H1 (cell line): ENCODE results near the gene TBC1D22B. TPM values are rescaled to one million over a fixed set of nuclear protein-coding genes. Genes with fewer than 3 reads are reported as not detected.

Source experiments
- CTCF ChIA-PET: fragments of 300-600 bp; sonication (Branson Sonifier 250); formaldehyde crosslinking; loops from one replicate; lab custom pipeline; 2021; ENCODE audit not compliant: partially characterized antibody; lab: Charles Lee
- POLR2A ChIA-PET: fragments of 300-600 bp; sonication (Branson Sonifier 250); formaldehyde crosslinking; loops from one replicate; lab custom pipeline; 2021; ENCODE audit warnings: inconsistent platforms; ENCODE audit not compliant: partially characterized antibody; lab: Charles Lee
- DNase-seq, 2 experiments: peaks; one replicate each; pipeline versions ENCODE4 v3.0.0 to v3.0.0-alpha.2; 2010 to 2022; ENCODE audit warnings: low spot score in 2 of 2, low read depth in 1 of 2, mixed read lengths in 1 of 2
- FAIRE-seq: peaks from 2 replicates; lab custom pipeline; 2011; peaks lifted over from hg19 to GRCh38; lab: Jason Lieb, UNC
- H2AFZ ChIP-seq: 2 replicates; pipeline ENCODE4 v1.8.1; 2012; ENCODE audit warnings: low read length, inconsistent platforms
- H2AK5ac ChIP-seq: 2 replicates; pipeline ENCODE4 v1.6.1; 2013; ENCODE audit warnings: low read depth, low read length
- H2BK120ac ChIP-seq: replicated peaks from 2 replicates; pipeline ENCODE3; 2013; ENCODE audit warnings: low read depth, low read length, inconsistent platforms
- H2BK12ac ChIP-seq: 2 replicates; pipeline ENCODE4 v1.6.1; 2013; ENCODE audit warnings: low read depth, low read length
- H2BK15ac ChIP-seq: 2 replicates; pipeline ENCODE4 v1.6.1; 2013; ENCODE audit warnings: low read length
- H2BK20ac ChIP-seq: 2 replicates; pipeline ENCODE4 v1.6.1; 2013; ENCODE audit warnings: low read length
- H2BK5ac ChIP-seq: 2 replicates; pipeline ENCODE4 v1.6.1; 2013; ENCODE audit warnings: low read depth, low read length
- H3K14ac ChIP-seq: 2 replicates; pipeline ENCODE4 v1.6.1; 2013; ENCODE audit warnings: inconsistent platforms; ENCODE audit not compliant: insufficient read length
- H3K18ac ChIP-seq: 2 replicates; pipeline ENCODE4 v1.6.1; 2013; ENCODE audit warnings: low read length; ENCODE audit errors: extremely low read depth
- H3K23ac ChIP-seq: 2 replicates; pipeline ENCODE4 v1.6.1; 2013; ENCODE audit warnings: inconsistent platforms; ENCODE audit not compliant: insufficient read length
- H3K23me2 ChIP-seq: 2 replicates; pipeline ENCODE4 v1.6.1; 2013; ENCODE audit warnings: low read depth, low read length
- H3K27ac ChIP-seq: 2 replicates; pipeline ENCODE4 v1.6.1; 2011; ENCODE audit warnings: low read depth, low read length, inconsistent platforms
- H3K27me3 ChIP-seq, 4 experiments: replicated peaks in 1 of 4; 1 replicate in 1 of 4; 2 replicates in 3 of 4; pipeline versions ENCODE4 v1.6.1 to v1.8.1; 2011 to 2013; ENCODE audit warnings: low read length in 3 of 4, mild to moderate bottlenecking in 3 of 4, inconsistent platforms in 2 of 4, mixed read lengths in 2 of 4, moderate library complexity in 1 of 4; ENCODE audit not compliant: control insufficient read depth in 3 of 4, insufficient read depth in 3 of 4; ENCODE audit errors: extremely low read depth in 1 of 4
- H3K36me3 ChIP-seq, 4 experiments: 2 replicates each; pipeline versions ENCODE4 v1.6.1 to v1.8.1; 2011 to 2013; ENCODE audit warnings: mild to moderate bottlenecking in 4 of 4, low read length in 3 of 4, moderate library complexity in 2 of 4, control low read depth in 1 of 4, inconsistent platforms in 1 of 4; ENCODE audit not compliant: insufficient read depth in 4 of 4, control insufficient read depth in 2 of 4
- H3K4ac ChIP-seq: replicated peaks from 2 replicates; pipeline ENCODE3; 2013; ENCODE audit warnings: low read length, low read depth, mixed read lengths, inconsistent platforms; ENCODE audit not compliant: insufficient read length
- H3K4me1 ChIP-seq, 4 experiments: replicated peaks in 1 of 4; 1 replicate in 1 of 4; 2 replicates in 3 of 4; pipeline versions ENCODE4 v1.6.1 to v1.8.1; 2011 to 2013; ENCODE audit warnings: low read length in 3 of 4, inconsistent platforms in 2 of 4, mixed read lengths in 1 of 4; ENCODE audit not compliant: insufficient read depth in 4 of 4, control insufficient read depth in 3 of 4
- H3K4me2 ChIP-seq, 2 experiments: 2 replicates each; pipeline versions ENCODE4 v1.6.1 to v1.8.1; 2011 to 2013; ENCODE audit warnings: low read depth in 2 of 2, low read length in 2 of 2, control low read depth in 1 of 2, inconsistent platforms in 1 of 2, mild to moderate bottlenecking in 1 of 2; ENCODE audit not compliant: insufficient read depth in 1 of 2
- H3K4me3 ChIP-seq, 4 experiments: fragments of 200-600, 300-600 bp in 1 of 4; sonication (generic), shearing (Covaris generic), sonication (Bioruptor Twin) in 1 of 4; 2 replicates each; pipeline versions ENCODE4 v1.5.1 to v1.8.1; 2011 to 2016; ENCODE audit warnings: low read length in 4 of 4, low read depth in 3 of 4, control low read depth in 2 of 4, inconsistent platforms in 2 of 4, mild to moderate bottlenecking in 2 of 4, mixed read lengths in 1 of 4, moderate library complexity in 1 of 4; ENCODE audit not compliant: insufficient read depth in 2 of 4; ENCODE audit errors: extremely low read depth in 1 of 4
- H3K56ac ChIP-seq: replicated peaks from 2 replicates; pipeline ENCODE3; 2013; ENCODE audit warnings: low read depth, mild to moderate bottlenecking, mixed read lengths, low read length, inconsistent platforms; ENCODE audit not compliant: insufficient read length
- H3K79me1 ChIP-seq: 2 replicates; pipeline ENCODE4 v1.6.1; 2013; ENCODE audit warnings: low read depth, low read length, control low read depth
- H3K79me2 ChIP-seq, 2 experiments: 2 replicates each; pipeline versions ENCODE4 v1.6.1 to v1.8.1; 2012 to 2013; ENCODE audit warnings: low read length in 2 of 2, mild to moderate bottlenecking in 2 of 2, inconsistent platforms in 1 of 2; ENCODE audit not compliant: insufficient read depth in 2 of 2, control insufficient read depth in 1 of 2
- H3K9ac ChIP-seq, 4 experiments: replicated peaks in 1 of 4; 1 replicate in 1 of 4; 2 replicates in 3 of 4; pipeline versions ENCODE4 v1.6.1 to v1.8.1; 2011 to 2013; ENCODE audit warnings: low read depth in 3 of 4, low read length in 3 of 4, control low read depth in 2 of 4, mild to moderate bottlenecking in 2 of 4, moderate library complexity in 2 of 4, inconsistent platforms in 1 of 4; ENCODE audit errors: extremely low read depth in 1 of 4
- H3K9me3 ChIP-seq, 2 experiments: 2 replicates each; pipeline versions ENCODE4 v1.6.1 to v1.8.1; 2012 to 2013; ENCODE audit warnings: mild to moderate bottlenecking in 2 of 2, moderate library complexity in 2 of 2, control low read depth in 1 of 2, inconsistent platforms in 1 of 2, low read depth in 1 of 2, low read length in 1 of 2, mixed read lengths in 1 of 2; ENCODE audit not compliant: insufficient read depth in 2 of 2
- H4K20me1 ChIP-seq, 2 experiments: replicated peaks in 1 of 2; 2 replicates each; pipeline versions ENCODE3 to v1.8.1; 2011 to 2013; ENCODE audit warnings: inconsistent platforms in 2 of 2, low read length in 2 of 2, mild to moderate bottlenecking in 1 of 2; ENCODE audit not compliant: insufficient read depth in 2 of 2, control insufficient read depth in 1 of 2
- H4K5ac ChIP-seq: 2 replicates; pipeline ENCODE4 v1.6.1; 2013; ENCODE audit warnings: low read length, low read depth, mixed read lengths, inconsistent platforms; ENCODE audit not compliant: insufficient read length
- H4K8ac ChIP-seq: 2 replicates; pipeline ENCODE4 v1.8.0; 2013; ENCODE audit warnings: mild to moderate bottlenecking, moderate library complexity, low read length, inconsistent platforms; ENCODE audit not compliant: insufficient read depth; ENCODE audit errors: extremely low read depth
- H4K91ac ChIP-seq: replicated peaks from 2 replicates; pipeline ENCODE3; 2013; ENCODE audit warnings: low read length, mixed read lengths, inconsistent platforms; ENCODE audit not compliant: insufficient read length
- BRCA1 ChIP-seq: IDR thresholded peaks from 2 replicates; pipeline ENCODE4 v1.6.1; 2012; ENCODE audit warnings: low read depth, low read length, improper control_type of control experiment
- RAD21 ChIP-seq, 2 experiments: IDR thresholded peaks in 1 of 2; conservative IDR thresholded peaks in 1 of 2; 2 replicates each; pipeline ENCODE4 v1.6.1; 2011; ENCODE audit warnings: low read depth in 2 of 2, low read length in 2 of 2, improper control_type of control experiment in 1 of 2, inconsistent platforms in 1 of 2, mild to moderate bottlenecking in 1 of 2, moderate library complexity in 1 of 2
- RBBP5 ChIP-seq: IDR thresholded peaks from 2 replicates; pipeline ENCODE4 v1.7.1; 2012; ENCODE audit warnings: low read depth, mild to moderate bottlenecking, inconsistent platforms, low read length, moderate library complexity, borderline replicate concordance
- SIN3A ChIP-seq, 2 experiments: IDR thresholded peaks in 1 of 2; conservative IDR thresholded peaks in 1 of 2; 2 replicates each; pipeline ENCODE4 v1.6.1; 2011 to 2012; ENCODE audit warnings: low read length in 2 of 2, improper control_type of control experiment in 1 of 2, low read depth in 1 of 2, mild to moderate bottlenecking in 1 of 2
- WGBS, 2 experiments: shearing (Covaris generic) in 1 of 2; methylation state at CpG; one replicate each; pipeline versions ENCODE4 v1.1.6 to v1.1.7; 2013 to 2015; ENCODE audit warnings: low lambda C conversion rate in 2 of 2, mixed read lengths in 2 of 2, inconsistent platforms in 1 of 2, low coverage in 1 of 2, missing lambda C conversion rate in 1 of 2; ENCODE audit not compliant: insufficient replicate concordance in 2 of 2, insufficient coverage in 1 of 2, insufficient read length in 1 of 2; ENCODE audit errors: extremely low coverage in 1 of 2, missing lambda C conversion rate in 1 of 2; 5-methylcytosine and 5-hydroxymethylcytosine counted together
- polyA plus RNA-seq, 7 experiments: library from polyadenylated mRNA; depleted of rRNA in 3 of 7; stranded (reverse) in 5 of 7; unstranded in 2 of 7; fragments of >200 nt in 5 of 7; fragments of 200-250 nt in 2 of 7; gene quantifications; 1 replicate in 5 of 7; 2 replicates in 1 of 7; 4 replicates in 1 of 7; pipeline versions ENCODE4 v1.2.1 to v1.2.3, GENCODE V29; 2011 to 2013; ENCODE audit warnings: missing spikeins in 2 of 7, mixed read lengths in 2 of 7
- total RNA-seq: library from RNA; stranded (reverse); fragmentation: NEBNext Ultra II Directional; extraction: Animal tissue kit (Norgen Biotek cat#: 25700); gene quantifications from 2 replicates; pipeline ENCODE4 v1.2.1, GENCODE V29; 2021
- TF ChIP-seq, protein P1 (sequence below): IDR thresholded peaks from 2 replicates; pipeline ENCODE4 v1.6.1; 2011; ENCODE audit warnings: low read length, improper control_type of control experiment
- TF ChIP-seq, protein P2 (sequence below), 3 experiments: IDR thresholded peaks; 1 replicate in 2 of 3; 2 replicates in 1 of 3; pipeline versions ENCODE4 v1.5.1 to v1.6.1; 2011; ENCODE audit warnings: low read length in 3 of 3, mild to moderate bottlenecking in 3 of 3, inconsistent platforms in 2 of 3, low read depth in 1 of 3, moderate library complexity in 1 of 3; ENCODE audit not compliant: insufficient read depth in 1 of 3; ENCODE audit errors: control extremely low read depth in 1 of 3

TBC1D22B gene
- total and polyA plus RNA-seq, 2 of the 8 experiments (the other 6 are each of a cell fraction or from before 2014, with no cell fraction given): 10.1 to 17.4 TPM

DNA sequence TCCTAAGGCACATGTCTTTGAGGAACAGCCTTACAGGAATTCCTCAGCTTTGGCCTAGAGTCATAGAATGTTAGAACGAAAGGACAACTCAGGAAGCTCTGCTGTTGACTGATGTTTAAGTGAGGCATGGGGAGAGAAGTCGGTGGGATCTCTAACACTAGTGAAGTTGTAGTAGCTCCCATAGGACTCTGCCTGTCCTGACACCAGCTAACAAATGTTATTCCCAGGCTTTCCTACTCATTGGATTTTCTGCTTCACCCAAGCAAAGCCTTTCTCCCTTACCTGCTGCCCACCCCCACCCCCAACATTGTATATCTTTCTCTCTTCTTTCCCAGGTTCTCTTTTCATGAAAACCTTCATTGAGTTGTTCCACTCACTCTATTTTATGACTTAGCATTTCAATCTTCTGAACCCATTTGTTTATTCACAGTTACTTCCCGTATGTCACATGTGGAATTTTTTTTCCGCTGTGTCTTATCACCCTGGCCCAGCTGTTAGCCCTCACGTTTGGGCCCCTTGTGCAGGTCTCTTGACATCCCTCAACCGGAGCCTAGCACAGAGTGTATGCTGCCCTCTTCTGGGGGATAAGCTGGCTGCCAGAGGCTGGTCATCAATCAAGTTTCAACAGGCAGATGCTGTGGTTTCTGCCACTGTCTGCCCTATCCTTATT lies 57.0 kb downstream of the TBC1D22B start:
- POLR2A ChIA-PET: interaction anchor here (1.0 to 1.5 kb wide), 2 partner anchors 11 to 20 kb away, joined by 3 to 4 read pairs; no protein-coding TSS in a partner anchor
- H3K79me1 ChIP-seq: no peaks in the 10 kb centered on the region
- no peak overlapping the region for H2AK5ac ChIP-seq
- CTCF ChIA-PET: interaction anchor here (0.7 to 4.8 kb wide), 31 partner anchors 10 to 489 kb away, joined by 3 to 43 read pairs (median 3); no protein-coding TSS in a partner anchor
- no peak overlapping the region for H3K56ac ChIP-seq
- TF ChIP-seq, protein P1, sequence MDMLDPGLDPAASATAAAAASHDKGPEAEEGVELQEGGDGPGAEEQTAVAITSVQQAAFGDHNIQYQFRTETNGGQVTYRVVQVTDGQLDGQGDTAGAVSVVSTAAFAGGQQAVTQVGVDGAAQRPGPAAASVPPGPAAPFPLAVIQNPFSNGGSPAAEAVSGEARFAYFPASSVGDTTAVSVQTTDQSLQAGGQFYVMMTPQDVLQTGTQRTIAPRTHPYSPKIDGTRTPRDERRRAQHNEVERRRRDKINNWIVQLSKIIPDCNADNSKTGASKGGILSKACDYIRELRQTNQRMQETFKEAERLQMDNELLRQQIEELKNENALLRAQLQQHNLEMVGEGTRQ: no peak
- TF ChIP-seq SIN3A (conservative IDR thresholded peaks at IDR 0.05 in 1 of 2, IDR thresholded peaks at IDR 0.05 in 1 of 2; ENCODE audit: low read depth in 1 of 2, low read length in 2 of 2) (0 out of 4 replicates have a peak, but pooled peaks of 1 of the 2 experiments have one; percentile 31), RBBP5 (no peak), BRCA1 (no peak), RAD21 (IDR thresholded peaks at IDR 0.05 in 1 of 2, conservative IDR thresholded peaks at IDR 0.05 in 1 of 2; ENCODE audit: low read depth in 2 of 2, low read length in 2 of 2) (peak; percentile 56 to 70)
- TF ChIP-seq, protein P2, sequence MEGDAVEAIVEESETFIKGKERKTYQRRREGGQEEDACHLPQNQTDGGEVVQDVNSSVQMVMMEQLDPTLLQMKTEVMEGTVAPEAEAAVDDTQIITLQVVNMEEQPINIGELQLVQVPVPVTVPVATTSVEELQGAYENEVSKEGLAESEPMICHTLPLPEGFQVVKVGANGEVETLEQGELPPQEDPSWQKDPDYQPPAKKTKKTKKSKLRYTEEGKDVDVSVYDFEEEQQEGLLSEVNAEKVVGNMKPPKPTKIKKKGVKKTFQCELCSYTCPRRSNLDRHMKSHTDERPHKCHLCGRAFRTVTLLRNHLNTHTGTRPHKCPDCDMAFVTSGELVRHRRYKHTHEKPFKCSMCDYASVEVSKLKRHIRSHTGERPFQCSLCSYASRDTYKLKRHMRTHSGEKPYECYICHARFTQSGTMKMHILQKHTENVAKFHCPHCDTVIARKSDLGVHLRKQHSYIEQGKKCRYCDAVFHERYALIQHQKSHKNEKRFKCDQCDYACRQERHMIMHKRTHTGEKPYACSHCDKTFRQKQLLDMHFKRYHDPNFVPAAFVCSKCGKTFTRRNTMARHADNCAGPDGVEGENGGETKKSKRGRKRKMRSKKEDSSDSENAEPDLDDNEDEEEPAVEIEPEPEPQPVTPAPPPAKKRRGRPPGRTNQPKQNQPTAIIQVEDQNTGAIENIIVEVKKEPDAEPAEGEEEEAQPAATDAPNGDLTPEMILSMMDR (IDR thresholded peaks at IDR 0.05; ENCODE audit: control extremely low read depth in 1 of 3, insufficient read depth in 1 of 3, low read depth in 1 of 3, low read length in 3 of 3): peak; percentile 60 to 84 (median 83)
- H4K20me1 ChIP-seq: no peaks in the 10 kb centered on the region
- H3K36me3 ChIP-seq: peaks cover 15 to 46% (median 34%) of the 10 kb centered on the region in 4 experiments; a peak in 7 of 8 replicates
- no peak overlapping the region for H2BK120ac ChIP-seq
- no peak overlapping the region for H2BK12ac ChIP-seq
- WGBS, 2 experiments: 73% methylated on average over 6 of the region's 6 CpGs; no CpG with 5 or more reads in 1 of the 2 experiments
- H2BK5ac ChIP-seq: no peak overlapping the region
- H3K23me2 ChIP-seq: no peaks in the 10 kb centered on the region
- H2AFZ ChIP-seq: no peak overlapping the region
- no peak overlapping the region for H3K9ac ChIP-seq
- DNase-seq (peak; percentile 17 to 54), FAIRE-seq (peak; percentile 63)
- H3K4ac ChIP-seq: no peak overlapping the region
- no peak overlapping the region for H3K4me3 ChIP-seq
- H2BK15ac ChIP-seq: no peak overlapping the region
- H3K79me2 ChIP-seq: no peaks in the 10 kb centered on the region
- no peak overlapping the region for H2BK20ac ChIP-seq
- H3K4me2 ChIP-seq: no peak overlapping the region
- no peaks in the 10 kb centered on the region for H3K9me3 ChIP-seq
- H4K8ac ChIP-seq: no peak overlapping the region
- H4K91ac ChIP-seq: no peak overlapping the region
- no peaks in the 10 kb centered on the region for H3K27me3 ChIP-seq
- H3K14ac ChIP-seq: no peak overlapping the region
- no peaks in the 10 kb centered on the region for H3K4me1 ChIP-seq
- H4K5ac ChIP-seq: no peak overlapping the region
- H3K27ac ChIP-seq: no peak overlapping the region
- H3K23ac ChIP-seq: no peak overlapping the region
- no peak overlapping the region for H3K18ac ChIP-seq
